PFSK-1 (cell line): Measurements from ENCODE around the gene KCNMA1.

ENCODE experiments used
- FOXP2 ChIP-seq: optimal IDR thresholded peaks from 2 replicates; pipeline ENCODE3; 2011; ENCODE audit warnings: borderline replicate concordance, control low read depth, inconsistent platforms; ENCODE audit not compliant: insufficient read depth; ENCODE audit errors: extremely low read length, extremely low read depth
- POLR2AphosphoS5 ChIP-seq: IDR thresholded peaks from 2 replicates; pipeline ENCODE4 v1.6.1; 2012; ENCODE audit warnings: low read depth, mild to moderate bottlenecking, control low read depth, low read length, moderate library complexity
- SIN3A ChIP-seq: IDR thresholded peaks from 2 replicates; pipeline ENCODE4 v1.6.1; 2012; ENCODE audit warnings: mild to moderate bottlenecking, low read length, moderate library complexity, borderline replicate concordance; ENCODE audit not compliant: insufficient read depth
- TAF1 ChIP-seq: IDR thresholded peaks from 2 replicates; pipeline ENCODE4 v1.6.1; 2012; ENCODE audit warnings: low read length, control low read depth, borderline replicate concordance; ENCODE audit not compliant: insufficient read depth
- TF ChIP-seq, protein P1 (sequence below), 2 experiments: IDR thresholded peaks; 2 replicates each; pipeline versions ENCODE4 v1.6.1 to v1.8.0; 2011 to 2012; ENCODE audit warnings: low read depth in 2 of 2, low read length in 2 of 2, control low read depth in 1 of 2, inconsistent platforms in 1 of 2, mild to moderate bottlenecking in 1 of 2, moderate library complexity in 1 of 2; ENCODE audit not compliant: insufficient read depth in 1 of 2

The KCNMA1 gene

DNA sequence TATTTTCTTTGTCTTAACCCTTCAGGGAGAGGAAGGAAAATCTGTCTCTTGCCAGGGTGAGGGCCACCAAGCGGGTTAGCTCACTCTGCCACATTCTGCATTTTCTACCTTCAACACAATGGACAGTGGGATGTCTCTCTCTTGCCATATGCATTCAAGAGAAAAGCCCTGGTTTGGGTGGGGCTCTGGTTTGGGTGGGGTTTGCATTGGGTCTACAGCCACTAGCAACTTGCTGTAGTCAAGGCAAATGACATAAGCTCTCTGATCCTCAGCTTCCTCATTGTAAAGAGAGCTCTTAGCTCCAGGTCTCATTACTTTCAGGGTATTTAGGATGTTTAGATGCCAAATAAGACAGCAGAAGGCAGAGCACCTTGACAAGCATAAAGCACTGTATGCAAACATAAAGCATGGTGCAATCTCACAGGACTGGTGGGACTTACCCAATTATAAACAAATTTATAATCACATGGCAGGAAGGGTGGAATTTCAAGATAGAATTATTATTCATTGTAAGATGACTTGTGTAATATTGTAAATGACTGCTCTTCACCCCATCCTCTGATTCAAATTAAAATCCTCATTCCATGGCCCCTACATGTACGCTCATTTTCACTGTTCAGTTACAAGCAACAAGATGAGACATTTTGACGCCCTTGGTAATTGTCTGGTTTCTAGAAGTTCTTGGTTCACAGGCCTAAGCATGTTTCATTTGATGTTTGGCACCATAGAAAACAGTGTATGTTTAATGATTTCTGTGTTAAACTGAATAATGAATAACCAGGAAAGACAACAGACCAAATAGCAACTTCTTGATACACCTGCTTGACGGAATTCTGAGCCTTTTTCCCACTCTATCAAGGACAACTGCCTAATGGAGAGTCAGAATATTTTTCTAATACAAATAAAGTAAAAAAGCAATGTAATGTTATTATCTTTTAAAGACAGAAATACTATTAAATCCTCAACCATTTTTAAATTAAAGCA lies 258.9 kb downstream of the KCNMA1 start:
- no peak for TF ChIP-seq SIN3A
- TF ChIP-seq, protein P1, sequence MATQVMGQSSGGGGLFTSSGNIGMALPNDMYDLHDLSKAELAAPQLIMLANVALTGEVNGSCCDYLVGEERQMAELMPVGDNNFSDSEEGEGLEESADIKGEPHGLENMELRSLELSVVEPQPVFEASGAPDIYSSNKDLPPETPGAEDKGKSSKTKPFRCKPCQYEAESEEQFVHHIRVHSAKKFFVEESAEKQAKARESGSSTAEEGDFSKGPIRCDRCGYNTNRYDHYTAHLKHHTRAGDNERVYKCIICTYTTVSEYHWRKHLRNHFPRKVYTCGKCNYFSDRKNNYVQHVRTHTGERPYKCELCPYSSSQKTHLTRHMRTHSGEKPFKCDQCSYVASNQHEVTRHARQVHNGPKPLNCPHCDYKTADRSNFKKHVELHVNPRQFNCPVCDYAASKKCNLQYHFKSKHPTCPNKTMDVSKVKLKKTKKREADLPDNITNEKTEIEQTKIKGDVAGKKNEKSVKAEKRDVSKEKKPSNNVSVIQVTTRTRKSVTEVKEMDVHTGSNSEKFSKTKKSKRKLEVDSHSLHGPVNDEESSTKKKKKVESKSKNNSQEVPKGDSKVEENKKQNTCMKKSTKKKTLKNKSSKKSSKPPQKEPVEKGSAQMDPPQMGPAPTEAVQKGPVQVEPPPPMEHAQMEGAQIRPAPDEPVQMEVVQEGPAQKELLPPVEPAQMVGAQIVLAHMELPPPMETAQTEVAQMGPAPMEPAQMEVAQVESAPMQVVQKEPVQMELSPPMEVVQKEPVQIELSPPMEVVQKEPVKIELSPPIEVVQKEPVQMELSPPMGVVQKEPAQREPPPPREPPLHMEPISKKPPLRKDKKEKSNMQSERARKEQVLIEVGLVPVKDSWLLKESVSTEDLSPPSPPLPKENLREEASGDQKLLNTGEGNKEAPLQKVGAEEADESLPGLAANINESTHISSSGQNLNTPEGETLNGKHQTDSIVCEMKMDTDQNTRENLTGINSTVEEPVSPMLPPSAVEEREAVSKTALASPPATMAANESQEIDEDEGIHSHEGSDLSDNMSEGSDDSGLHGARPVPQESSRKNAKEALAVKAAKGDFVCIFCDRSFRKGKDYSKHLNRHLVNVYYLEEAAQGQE (IDR thresholded peaks at IDR 0.05; ENCODE audit: insufficient read depth in 1 of 2, low read depth in 2 of 2, low read length in 2 of 2), result no peak
- TF ChIP-seq FOXP2, result no peak
- no peak for TF ChIP-seq TAF1
- TF ChIP-seq POLR2AphosphoS5, result no peak

DNA sequence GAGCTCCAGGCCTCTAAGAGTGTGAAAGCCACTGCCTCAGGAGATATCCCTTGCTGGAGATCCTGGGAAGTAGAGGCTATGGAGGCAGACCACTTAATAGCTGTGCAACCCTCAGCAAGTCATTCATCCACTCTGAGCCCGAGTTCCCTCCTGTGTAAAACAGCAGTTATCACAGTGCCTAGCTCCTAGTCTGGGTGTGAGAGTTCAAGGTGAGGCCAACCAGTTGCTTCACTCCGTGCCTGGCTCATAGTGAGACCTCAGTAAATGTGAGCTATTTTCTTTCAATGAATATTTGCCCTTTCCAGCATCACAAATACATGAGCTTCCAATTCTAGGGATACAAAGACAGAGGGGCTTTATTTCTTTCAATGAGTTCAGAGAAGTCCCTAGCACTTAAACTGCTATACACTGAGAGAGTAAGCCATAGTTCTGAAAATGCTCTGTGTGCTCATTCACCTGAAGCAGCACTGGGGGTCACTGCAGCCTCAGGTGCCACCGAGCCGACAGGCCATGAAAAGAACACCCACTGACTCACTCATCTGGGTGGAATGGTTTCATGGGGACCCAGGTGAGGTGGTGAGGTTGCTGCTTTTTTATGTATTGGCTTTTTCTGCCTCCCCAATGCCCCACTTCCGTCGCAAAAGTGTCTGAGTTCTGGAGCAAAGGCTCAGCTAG lies 259.8 kb downstream of the KCNMA1 start:
- TF ChIP-seq SIN3A, result no peak
- TF ChIP-seq, protein P1 (IDR thresholded peaks at IDR 0.05; ENCODE audit: insufficient read depth in 1 of 2, low read depth in 2 of 2, low read length in 2 of 2), result no peak
- no peak for TF ChIP-seq POLR2AphosphoS5
- no peak for TF ChIP-seq TAF1
- TF ChIP-seq FOXP2, result no peak

GRCh38 chr10:77377034-77377433 lies 260.6 kb downstream of the KCNMA1 start:
- no peak for TF ChIP-seq FOXP2
- TF ChIP-seq TAF1, result no peak
- TF ChIP-seq SIN3A, result no peak
- TF ChIP-seq, protein P1 (IDR thresholded peaks at IDR 0.05; ENCODE audit: insufficient read depth in 1 of 2, low read depth in 2 of 2, low read length in 2 of 2), result no peak
- TF ChIP-seq POLR2AphosphoS5, result no peak

GRCh38 chr10:77374189-77374656 lies 263.4 kb downstream of the KCNMA1 start:
- TF ChIP-seq SIN3A (no peak), POLR2AphosphoS5 (no peak), FOXP2 (no peak), TAF1 (no peak)
- TF ChIP-seq, protein P1 (IDR thresholded peaks at IDR 0.05; ENCODE audit: insufficient read depth in 1 of 2, low read depth in 2 of 2, low read length in 2 of 2), result no peak
